HEK293 (cell line): ENCODE results near the gene DCTN5.

Source experiments
- EGR2 ChIP-seq: fragments of 450-650 bp; formaldehyde crosslinking; IDR thresholded peaks from 2 replicates; pipeline ENCODE4 v1.5.1; 2016; ENCODE audit warnings: low read depth, missing biosample characterization, missing genetic modification characterization
- INSM2 ChIP-seq: fragments of 450-650 bp; formaldehyde crosslinking; IDR thresholded peaks from 2 replicates; pipeline ENCODE4 v1.5.1; 2016; ENCODE audit warnings: missing biosample characterization, missing genetic modification characterization
- KLF16 ChIP-seq: fragments of 450-650 bp; formaldehyde crosslinking; IDR thresholded peaks from 2 replicates; pipeline ENCODE4 v1.5.1; 2017; ENCODE audit warnings: missing biosample characterization, missing genetic modification characterization
- PBX3 ChIP-seq: sonication (generic); formaldehyde crosslinking; IDR thresholded peaks from 2 replicates; pipeline ENCODE4 v1.8.1; 2022; ENCODE audit warnings: mild to moderate bottlenecking, moderate library complexity, missing genetic modification reagents
- RBAK ChIP-seq: fragments of 450-650 bp; formaldehyde crosslinking; IDR thresholded peaks from 2 replicates; pipeline ENCODE4 v1.5.1; 2016; ENCODE audit warnings: missing biosample characterization, missing genetic modification characterization
- SP7 ChIP-seq: fragments of 450-650 bp; formaldehyde crosslinking; IDR thresholded peaks from 2 replicates; pipeline ENCODE4 v1.5.1; 2016; ENCODE audit warnings: missing biosample characterization, missing genetic modification characterization
- ZBTB11 ChIP-seq: fragments of 450-650 bp; formaldehyde crosslinking; conservative IDR thresholded peaks from 2 replicates; pipeline ENCODE4 v1.5.1; 2016; ENCODE audit warnings: low read depth, missing biosample characterization, missing genetic modification characterization
- ZBTB17 ChIP-seq: fragments of 450-650 bp; formaldehyde crosslinking; IDR thresholded peaks from 2 replicates; pipeline ENCODE4 v1.5.1; 2016; ENCODE audit warnings: missing biosample characterization, missing genetic modification characterization
- ZBTB20 ChIP-seq: fragments of 450-650 bp; formaldehyde crosslinking; IDR thresholded peaks from 2 replicates; pipeline ENCODE4 v1.5.1; 2016; ENCODE audit warnings: missing biosample characterization, missing genetic modification characterization
- ZBTB48 ChIP-seq: fragments of 450-650 bp; formaldehyde crosslinking; IDR thresholded peaks from 2 replicates; pipeline ENCODE4 v1.5.1; 2016; ENCODE audit warnings: missing biosample characterization, missing genetic modification characterization
- ZBTB6 ChIP-seq: fragments of 450-650 bp; formaldehyde crosslinking; IDR thresholded peaks from 2 replicates; pipeline ENCODE4 v1.5.1; 2017; ENCODE audit warnings: missing biosample characterization, missing genetic modification characterization
- ZNF311 ChIP-seq: fragments of 450-650 bp; formaldehyde crosslinking; IDR thresholded peaks from 2 replicates; pipeline ENCODE4 v1.5.1; 2017; ENCODE audit warnings: missing biosample characterization, missing genetic modification characterization, borderline replicate concordance
- ZNF404 ChIP-seq: fragments of 450-650 bp; formaldehyde crosslinking; IDR thresholded peaks from 2 replicates; pipeline ENCODE4 v1.5.1; 2017; ENCODE audit warnings: missing biosample characterization, missing genetic modification characterization
- ZNF561 ChIP-seq: fragments of 450-650 bp; IDR thresholded peaks from 2 replicates; pipeline ENCODE4 v1.5.1; 2018; ENCODE audit warnings: missing biosample characterization, missing genetic modification characterization, borderline replicate concordance
- ZNF600 ChIP-seq: fragments of 450-650 bp; formaldehyde crosslinking; IDR thresholded peaks from 2 replicates; pipeline ENCODE4 v1.5.1; 2016; ENCODE audit warnings: missing biosample characterization, missing genetic modification characterization
- ZNF621 ChIP-seq: fragments of 450-650 bp; formaldehyde crosslinking; IDR thresholded peaks from 2 replicates; pipeline ENCODE4 v1.5.1; 2017; ENCODE audit warnings: missing biosample characterization, missing genetic modification characterization
- ZNF624 ChIP-seq: fragments of 450-650 bp; formaldehyde crosslinking; IDR thresholded peaks from 2 replicates; pipeline ENCODE4 v1.5.1; 2017; ENCODE audit warnings: missing biosample characterization, missing genetic modification characterization
- ZNF639 ChIP-seq: fragments of 450-650 bp; formaldehyde crosslinking; IDR thresholded peaks from 2 replicates; pipeline ENCODE4 v1.5.1; 2016; ENCODE audit warnings: missing biosample characterization, missing genetic modification characterization
- ZNF645 ChIP-seq: fragments of 450-650 bp; formaldehyde crosslinking; IDR thresholded peaks from 2 replicates; pipeline ENCODE4; 2016; ENCODE audit warnings: missing biosample characterization, missing genetic modification characterization
- ZNF747 ChIP-seq: fragments of 450-650 bp; formaldehyde crosslinking; IDR thresholded peaks from 2 replicates; pipeline ENCODE4 v1.5.1; 2016; ENCODE audit warnings: missing biosample characterization, missing genetic modification characterization
- ZNF843 ChIP-seq: fragments of 450-650 bp; formaldehyde crosslinking; IDR thresholded peaks from 2 replicates; pipeline ENCODE4 v1.5.1; 2016; ENCODE audit warnings: missing biosample characterization, missing genetic modification characterization
- ZSCAN30 ChIP-seq: fragments of 450-650 bp; IDR thresholded peaks from 2 replicates; pipeline ENCODE4 v1.5.1; 2018; ENCODE audit warnings: missing biosample characterization, mild to moderate bottlenecking, missing genetic modification characterization, moderate library complexity
- ZXDB ChIP-seq: fragments of 450-650 bp; formaldehyde crosslinking; IDR thresholded peaks from 2 replicates; pipeline ENCODE4 v1.5.1; 2016; ENCODE audit warnings: missing biosample characterization, missing genetic modification characterization

DCTN5 gene

GRCh38 chr16:23595951-23596720 is 45.1 kb upstream of the DCTN5 start, which contains the start of gene NDUFAB1 (continued):
- TF ChIP-seq ZNF561 (tag by site-specific recombination) (peak; percentile 95; the same call in 1 of the 2 replicates), ZNF645 (tag by site-specific recombination) (no peak), ZBTB48 (tag by site-specific recombination) (peak; percentile 61; the same call in 1 of the 2 replicates), SP7 (tag by site-specific recombination) (peak; percentile 58), ZNF404 (tag by site-specific recombination) (no peak), INSM2 (tag by site-specific recombination) (peak; percentile 42; the same call in 1 of the 2 replicates), RBAK (tag by site-specific recombination) (no peak), ZNF747 (tag by site-specific recombination) (no peak), ZNF843 (tag by site-specific recombination) (peak; percentile 39; the same call in 1 of the 2 replicates), ZNF600 (tag by site-specific recombination) (peak; percentile 94), EGR2 (tag by site-specific recombination) (peak; percentile 59), ZNF311 (tag by site-specific recombination) (no peak), KLF16 (tag by site-specific recombination) (peak; percentile 79), ZNF624 (tag by site-specific recombination) (no peak), ZNF621 (tag by site-specific recombination) (no peak), ZBTB20 (tag by site-specific recombination) (peak; percentile 60; the same call in 1 of the 2 replicates), PBX3 (CRISPR knock-in tag) (peak; percentile 87), ZXDB (tag by site-specific recombination) (peak; percentile 76; the same call in 1 of the 2 replicates), ZNF639 (tag by site-specific recombination) (no peak), ZBTB6 (tag by site-specific recombination) (no peak), ZBTB17 (peak; percentile 35; the same call in 1 of the 2 replicates), ZBTB11 (tag by site-specific recombination) (peak; percentile 93), ZSCAN30 (tag by site-specific recombination) (peak; percentile 89)
